Upper lobe of right lung (tissue), 1 donor: ENCODE results near the gene PUDP. TPM values are rescaled to one million over a fixed set of nuclear protein-coding genes. Genes with fewer than 3 reads are reported as not detected.

Experiments
- ATAC-seq: fragments of 200-7000 bp; cut with Tn5 transposase; one replicate; pipeline ENCODE4 v1.9.1; 2020; ENCODE audit warnings: mild to moderate bottlenecking, moderate library complexity
- DNase-seq: peaks from one replicate; pipeline ENCODE4 v3.0.0-alpha.2; 2020
- H3K27ac ChIP-seq: fragments of 200-600 bp; one replicate; pipeline ENCODE4 v1.8.0; 2022
- H3K27me3 ChIP-seq: fragments of 200-600 bp; one replicate; pipeline ENCODE4 v1.8.0; 2022; ENCODE audit warnings: mild to moderate bottlenecking
- H3K36me3 ChIP-seq: fragments of 200-600 bp; one replicate; pipeline ENCODE4 v1.8.0; 2022
- H3K4me1 ChIP-seq: fragments of 200-600 bp; one replicate; pipeline ENCODE4 v1.8.0; 2022
- H3K4me3 ChIP-seq: fragments of 200-600 bp; one replicate; pipeline ENCODE4 v1.8.0; 2022; ENCODE audit warnings: mild to moderate bottlenecking
- H3K9me3 ChIP-seq: fragments of 200-600 bp; one replicate; pipeline ENCODE4 v1.8.0; 2022
- CTCF ChIP-seq: fragments of 200-600 bp; IDR thresholded peaks from one replicate; pipeline ENCODE4 v1.8.0; 2022; ENCODE audit warnings: antibody characterized with exemption
- intact Hi-C: fragments of 100-400 bp; cut with DNase I; formaldehyde crosslinking; loops from one replicate; pipeline ENCODE4 v1.11.0; 2022
- total RNA-seq: library from RNA; stranded (reverse); fragmentation: NEBNext Ultra II Directional; extraction: Animal tissue kit (Norgen Biotek cat#: 25700); gene quantifications from one replicate; pipeline ENCODE4 v1.2.1, GENCODE V29; 2021
- donor health status: DM: no; HTN: yes; CAD: no; lungs with severe emphysema.

Gene PUDP
- total RNA-seq, 1 donor from 2014 or later, result 17.5 TPM

DNA sequence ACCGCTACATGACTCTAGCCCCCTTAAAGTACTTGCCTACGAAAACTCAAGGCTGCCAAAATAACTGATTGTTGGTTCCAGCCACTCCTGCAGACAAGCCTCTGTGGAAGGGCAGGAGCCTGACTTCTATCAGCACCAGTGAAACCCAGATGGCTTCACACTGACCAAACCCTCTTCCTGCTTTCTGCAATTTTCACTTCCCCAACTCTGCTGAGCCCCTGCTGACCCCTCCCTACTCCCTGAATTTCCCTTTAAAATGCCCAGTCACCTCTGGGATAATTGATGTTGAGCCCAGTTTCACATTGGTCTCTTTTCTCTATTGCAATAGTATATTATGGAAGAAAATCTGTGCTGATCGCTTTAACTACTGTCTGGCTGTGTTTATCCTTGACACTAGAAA, 62.1 kb downstream of the PUDP start:
- no peak overlapping the region for H3K27ac ChIP-seq
- intact Hi-C loops, result no loop called here
- ATAC-seq, result no peak

DNA sequence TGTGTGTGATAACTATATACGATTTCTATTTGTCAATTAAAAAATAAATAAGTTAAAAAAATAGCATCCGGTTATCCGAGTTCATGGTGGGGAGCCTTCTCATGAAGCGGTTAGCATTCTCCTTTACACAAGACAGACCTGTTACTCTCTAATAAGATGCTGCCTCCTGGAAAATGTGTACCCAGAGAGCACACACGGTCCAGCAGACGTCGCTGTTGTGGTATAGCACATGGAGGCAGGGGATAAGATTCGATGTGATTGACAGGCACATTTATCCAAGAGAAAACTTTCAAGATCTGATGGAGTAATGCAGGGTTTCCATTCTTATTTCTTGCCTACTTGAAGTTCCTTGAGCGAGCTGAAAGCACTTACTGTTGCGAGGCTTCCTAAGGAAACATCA, 63.1 kb downstream of the PUDP start:
- no peaks in the 10 kb centered on the region for H3K27me3 ChIP-seq
- H3K4me1 ChIP-seq, result no peaks in the 10 kb centered on the region
- no peak overlapping the region for H3K4me3 ChIP-seq
- intact Hi-C loops, result no loop called here
- no peak for TF ChIP-seq CTCF
- ATAC-seq (no peak), DNase-seq (no peak)
- H3K36me3 ChIP-seq, result no peaks in the 10 kb centered on the region
- H3K9me3 ChIP-seq, result no peaks in the 10 kb centered on the region
- no peak overlapping the region for H3K27ac ChIP-seq

More for the DNA sequence above, 62.1 kb downstream of the PUDP start:
- Histone ChIP-seq H3K27me3 (no peaks in the 10 kb centered on the region), H3K4me3 (no peak overlapping the region), H3K4me1 (no peaks in the 10 kb centered on the region), H3K9me3 (no peaks in the 10 kb centered on the region), H3K36me3 (no peaks in the 10 kb centered on the region)
- no peak for DNase-seq
- no peak for TF ChIP-seq CTCF

DNA sequence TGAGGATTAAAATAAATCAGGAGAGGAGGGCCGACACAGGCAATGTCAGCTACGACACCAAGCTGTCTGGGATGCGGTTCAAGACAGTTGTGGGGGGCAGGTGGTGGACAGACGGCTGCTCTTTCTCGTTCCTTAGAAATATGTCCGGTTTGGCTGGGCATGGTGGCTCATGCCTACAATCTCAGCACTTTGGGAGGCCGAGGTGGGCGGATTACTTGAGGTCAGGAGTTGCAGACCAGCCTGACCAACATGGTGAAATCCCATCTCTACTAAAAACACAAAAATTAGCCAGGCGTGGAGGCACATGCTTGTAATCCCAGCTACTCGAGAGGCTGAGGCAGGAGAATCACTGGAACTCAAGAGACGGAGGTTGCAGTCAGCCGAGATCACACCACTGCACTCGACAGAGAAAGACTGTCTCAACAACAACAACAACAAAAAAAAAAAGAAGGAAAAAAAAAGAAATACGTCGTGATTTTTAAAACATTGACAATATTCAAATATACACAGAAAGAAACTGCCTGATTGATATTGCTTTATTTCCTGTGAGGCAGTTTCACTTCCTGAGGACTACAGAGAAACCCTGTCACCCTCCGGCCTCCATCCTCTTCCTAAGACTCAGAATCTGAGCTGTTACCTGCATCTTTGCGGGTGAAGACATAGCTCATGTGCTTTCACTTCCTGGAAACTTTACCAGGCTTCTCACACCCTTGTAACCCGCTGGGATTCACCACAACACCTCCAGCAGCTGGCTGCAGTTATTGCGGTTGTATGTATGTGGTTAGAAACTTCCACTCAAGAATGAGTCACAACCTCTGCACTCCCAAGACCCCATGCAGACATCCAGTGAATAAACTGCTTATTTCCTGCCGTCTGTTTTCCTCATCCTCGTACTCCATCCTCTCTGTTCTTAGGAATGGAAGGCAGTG, 64.2 kb downstream of the PUDP start:
- peak; percentile 69 for ATAC-seq
- TF ChIP-seq CTCF, result no peak
- Histone ChIP-seq H3K27ac (no peak overlapping the region), H3K36me3 (no peaks in the 10 kb centered on the region), H3K4me3 (no peak overlapping the region), H3K27me3 (no peaks in the 10 kb centered on the region), H3K4me1 (no peaks in the 10 kb centered on the region), H3K9me3 (no peaks in the 10 kb centered on the region)
- intact Hi-C loops, result no loop called here
- DNase-seq, result no peak

DNA sequence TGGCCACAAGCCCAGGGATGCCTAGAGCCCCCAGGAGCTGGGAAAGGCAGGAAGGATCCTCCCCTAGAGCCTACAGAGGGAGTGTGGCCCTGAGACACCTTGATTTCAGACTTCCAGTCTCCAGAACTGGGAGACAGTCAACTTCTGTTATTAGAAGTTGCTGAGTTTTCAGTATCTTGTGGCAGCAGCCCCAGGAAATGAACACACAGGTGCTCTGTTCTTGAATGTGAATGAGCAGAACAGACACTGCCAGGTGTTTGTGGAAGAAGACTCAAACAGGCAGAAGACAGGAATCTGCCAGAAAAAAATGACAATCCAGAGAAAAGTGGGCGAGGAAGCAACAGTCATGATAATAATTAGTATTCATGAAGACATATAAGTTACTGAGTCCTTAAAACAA, 64.9 kb downstream of the PUDP start:
- no peak for ATAC-seq
- intact Hi-C loops, result no loop called here

GRCh38 chrX:7082556-7082955, 65.4 kb downstream of the PUDP start:
- no peak overlapping the region for H3K27ac ChIP-seq
- H3K4me3 ChIP-seq, result no peak overlapping the region
- no peaks in the 10 kb centered on the region for H3K9me3 ChIP-seq
- intact Hi-C loops, result no loop called here
- no peaks in the 10 kb centered on the region for H3K4me1 ChIP-seq
- DNase-seq (no peak), ATAC-seq (no peak)
- H3K36me3 ChIP-seq, result no peaks in the 10 kb centered on the region
- no peak for TF ChIP-seq CTCF
- no peaks in the 10 kb centered on the region for H3K27me3 ChIP-seq

More for the DNA sequence above, 64.9 kb downstream of the PUDP start:
- no peaks in the 10 kb centered on the region for H3K36me3 ChIP-seq
- no peak for TF ChIP-seq CTCF
- H3K4me3 ChIP-seq, result no peak overlapping the region
- H3K4me1 ChIP-seq, result no peaks in the 10 kb centered on the region
- H3K27me3 ChIP-seq, result no peaks in the 10 kb centered on the region
- H3K9me3 ChIP-seq, result no peaks in the 10 kb centered on the region
- no peak for DNase-seq
- no peak overlapping the region for H3K27ac ChIP-seq
